Right lobe of liver (tissue), 6 donors: Measurements from ENCODE around the gene LZTR1. TPM values are rescaled to one million over a fixed set of nuclear protein-coding genes. Genes with fewer than 3 reads are reported as not detected.
"Not testable (repeated sequence)": the region's sequence is repeated elsewhere in the genome, so short reads cannot be mapped to it uniquely, and the experiment has no call there.

Experiments used
- ATAC-seq, 4 donors: fragments of 200-7000 bp; cut with Tn5 transposase; one replicate each; pipeline ENCODE4 v1.9.1; 2020; ENCODE audit warnings: mild to moderate bottlenecking in 4 of 4, moderate library complexity in 4 of 4
- DNase-seq, 3 donors: peaks; one replicate each; pipeline ENCODE4 v3.0.0-alpha.2; 2020
- H3K27ac ChIP-seq, 3 donors: fragments of 200-600 bp; one replicate each; pipeline ENCODE4 v1.8.0; 2022
- H3K27me3 ChIP-seq, 2 donors: fragments of 200-600 bp; one replicate each; pipeline ENCODE4 v1.8.0; 2022
- H3K36me3 ChIP-seq, 4 donors: fragments of 200-600 bp; sonication (generic) in 1 of 4; one replicate each; pipeline versions ENCODE4 v1.5.1 to v1.8.0; 2017 to 2022; ENCODE audit warnings: control low read depth in 1 of 4
- H3K4me1 ChIP-seq, 4 donors: fragments of 200-600 bp; sonication (generic) in 1 of 4; one replicate each; pipeline versions ENCODE4 v1.5.1 to v1.8.0; 2017 to 2022; ENCODE audit warnings: control low read depth in 1 of 4
- H3K4me3 ChIP-seq, 3 donors: fragments of 200-600 bp; one replicate each; pipeline ENCODE4 v1.8.0; 2022
- H3K9me3 ChIP-seq, 4 donors: fragments of 200-600 bp; sonication (generic) in 1 of 4; one replicate each; pipeline versions ENCODE4 v1.5.1 to v1.8.0; 2017 to 2022; ENCODE audit warnings: control low read depth in 1 of 4
- CTCF ChIP-seq, 4 donors: fragments of 200-600 bp in 3 of 4; fragments of 450-650 bp in 1 of 4; IDR thresholded peaks; one replicate each; pipeline versions ENCODE4 v1.5.1 to v1.8.0; 2016 to 2022; ENCODE audit warnings: antibody characterized with exemption in 4 of 4, mild to moderate bottlenecking in 2 of 4
- POLR2A ChIP-seq: fragments of 450-650 bp; IDR thresholded peaks from one replicate; pipeline ENCODE4 v1.6.1; 2017; ENCODE audit warnings: antibody characterized with exemption, mild to moderate bottlenecking
- WGBS: methylation state at CpG from one replicate; pipeline ENCODE4 v1.1.6; 2018; ENCODE audit warnings: low coverage, low lambda C conversion rate; ENCODE audit not compliant: insufficient coverage; ENCODE audit errors: missing lambda C conversion rate; 5-methylcytosine and 5-hydroxymethylcytosine counted together
- intact Hi-C, 2 donors: fragments of 100-400 bp; cut with DNase I; formaldehyde crosslinking; loops; one replicate each; pipeline versions ENCODE4 v1.11.2 to v1.14.1; 2022
- total RNA-seq, 6 experiments: library from RNA; depleted of rRNA in 2 of 6; stranded (reverse); fragments of >200 nt in 2 of 6; fragmentation: NEBNext Ultra II Directional in 3 of 6; extraction: Animal tissue kit (Norgen Biotek cat#: 25700) in 3 of 6; gene quantifications; one replicate each; pipeline versions ENCODE4 v1.1.0 to v1.2.4, GENCODE V29; 2016 to 2023
- donor health status: DM: no; HTN: yes; CAD: no.
- donor health status: DM: no; HTN: no; CAD: no.
- donor health status: DM: no; HTN: no; CAD: no.
- donor health status: DM: no; HTN: yes; CAD: no.
- donor health status: DM: no; HTN: yes; CAD: no.

LZTR1 gene
- total RNA-seq, 6 experiments from 2014 or later = 22.7 to 33.3 (median 27.0) TPM

DNA sequence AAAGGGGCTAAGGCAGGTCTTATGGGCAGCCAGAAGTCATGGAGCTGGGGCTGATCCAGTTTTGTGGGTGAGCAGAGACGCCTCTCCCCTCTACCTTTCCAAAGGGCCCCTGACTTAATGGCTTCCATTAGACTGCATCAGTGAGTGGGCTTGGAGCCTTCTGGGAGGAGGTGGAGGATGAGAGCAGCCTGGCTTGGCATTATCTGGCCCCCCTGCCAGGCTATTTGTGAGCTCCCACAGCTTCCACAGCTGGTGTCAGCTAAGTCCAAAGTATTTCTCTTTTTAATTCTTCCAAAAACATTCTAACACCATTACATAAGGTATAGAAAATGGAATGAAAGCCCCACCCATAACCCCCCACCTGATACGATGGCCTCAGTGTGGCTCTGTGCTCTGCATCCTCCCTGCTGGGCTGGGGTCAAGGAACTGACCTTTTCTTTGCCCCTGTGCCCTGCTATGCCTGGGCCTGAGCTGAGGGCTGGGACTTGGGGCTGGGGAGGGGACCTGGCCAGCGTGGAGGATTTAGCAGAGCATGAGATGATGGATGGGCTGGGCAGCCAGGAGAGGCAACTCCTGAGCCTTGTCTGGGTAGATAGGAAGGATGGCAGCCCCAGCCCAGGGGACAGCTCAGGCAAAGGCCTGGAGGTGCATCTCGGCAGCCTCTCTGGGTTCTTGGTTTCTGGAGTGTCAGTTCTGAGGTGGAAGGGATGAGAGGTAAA, 11.0 kb upstream of the LZTR1 start:
- TF ChIP-seq CTCF (IDR thresholded peaks at IDR 0.05) (no peak), POLR2A (no peak)
- intact Hi-C loops = no loop called here
- Histone ChIP-seq H3K36me3 (no peaks in the 10 kb centered on the region), H3K27ac (no peak overlapping the region), H3K27me3 (no peaks in the 10 kb centered on the region), H3K4me1 (no peaks in the 10 kb centered on the region), H3K4me3 (no peak overlapping the region), H3K9me3 (no peaks in the 10 kb centered on the region)
- no peak for DNase-seq
- no peak for ATAC-seq
- 73% methylated on average over 3 of the region's 4 CpGs for WGBS

- H3K4me1 ChIP-seq, H3K4me3 ChIP-seq, H3K9me3 ChIP-seq, intact Hi-C loops, H3K27me3 ChIP-seq, DNase-seq, H3K36me3 ChIP-seq, H3K27ac ChIP-seq: not testable (repeated sequence)
- peak in 3 of 4 donors; percentile 6 to 67 (median 34) for ATAC-seq
- WGBS = 70% methylated on average over 11 of the region's 11 CpGs
Measured at GRCh38 chr22:20972014-20972694, 9.9 kb upstream of the LZTR1 start.

DNA sequence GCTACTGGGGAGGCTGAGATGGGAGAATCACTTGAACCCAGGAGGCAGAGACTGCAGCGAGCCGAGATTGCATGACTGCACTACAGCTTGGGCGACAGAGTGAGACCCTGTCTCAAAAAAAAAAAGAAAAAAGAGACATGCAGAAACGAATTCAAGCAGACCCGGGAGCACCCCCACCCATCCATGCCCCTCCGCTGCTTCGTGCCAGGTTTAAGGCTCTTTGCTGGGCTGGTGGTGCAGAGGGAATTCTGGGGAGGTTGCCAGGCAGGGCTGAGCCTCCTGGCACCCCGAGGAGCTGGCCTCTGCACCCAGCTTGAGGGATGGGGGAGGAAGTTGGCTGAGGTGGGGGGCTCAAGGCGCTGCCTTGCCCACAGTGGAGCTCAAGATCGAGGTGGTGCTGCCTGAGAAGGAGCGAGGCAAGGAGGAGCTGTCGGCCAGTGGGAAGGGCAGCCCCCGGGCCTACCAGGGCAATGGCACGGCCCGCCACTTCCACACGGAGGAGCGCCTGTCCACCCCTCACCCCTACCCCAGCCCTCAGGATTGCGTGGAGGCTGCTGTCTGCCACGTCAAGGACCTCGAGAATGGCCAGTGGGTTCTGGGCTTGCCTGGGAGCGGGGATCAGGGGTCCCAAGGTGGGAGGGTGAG, 9.0 kb upstream of the LZTR1 start:
- WGBS = 64% methylated on average over 7 of the region's 21 CpGs
- intact Hi-C loops = no loop called here
- Histone ChIP-seq H3K9me3 (no peaks in the 10 kb centered on the region), H3K36me3 (no peaks in the 10 kb centered on the region), H3K4me3 (no peak overlapping the region), H3K27me3 (no peaks in the 10 kb centered on the region), H3K27ac (no peak overlapping the region), H3K4me1 (no peaks in the 10 kb centered on the region)
- ATAC-seq = no peak
- DNase-seq = no peak
- TF ChIP-seq POLR2A (no peak), CTCF (IDR thresholded peaks at IDR 0.05) (no peak)

GRCh38 chr22:20973634-20974286, 8.3 kb upstream of the LZTR1 start:
- Histone ChIP-seq H3K27ac (no peak overlapping the region), H3K27me3 (no peaks in the 10 kb centered on the region), H3K4me3 (no peak overlapping the region), H3K4me1 (no peaks in the 10 kb centered on the region), H3K9me3 (no peaks in the 10 kb centered on the region), H3K36me3 (no peaks in the 10 kb centered on the region)
- ATAC-seq (no peak), DNase-seq (no peak)
- no peak for TF ChIP-seq POLR2A
- TF ChIP-seq CTCF (IDR thresholded peaks at IDR 0.05) = no peak
- 68% methylated on average over 9 of the region's 21 CpGs for WGBS
- intact Hi-C loops = no loop called here
